H1 (cell line): ENCODE measurements around the gene LITAFD. TPM values are rescaled to one million over a fixed set of nuclear protein-coding genes. Genes with fewer than 3 reads are reported as not detected.

Experiments used
- CTCF ChIA-PET: fragments of 300-600 bp; sonication (Branson Sonifier 250); formaldehyde crosslinking; loops from one replicate; lab custom pipeline; 2021; ENCODE audit not compliant: partially characterized antibody; lab: Charles Lee
- POLR2A ChIA-PET: fragments of 300-600 bp; sonication (Branson Sonifier 250); formaldehyde crosslinking; loops from one replicate; lab custom pipeline; 2021; ENCODE audit warnings: inconsistent platforms; ENCODE audit not compliant: partially characterized antibody; lab: Charles Lee
- DNase-seq, 2 experiments: peaks; one replicate each; pipeline versions ENCODE4 v3.0.0 to v3.0.0-alpha.2; 2010 to 2022; ENCODE audit warnings: low spot score in 2 of 2, low read depth in 1 of 2, mixed read lengths in 1 of 2
- FAIRE-seq: peaks from 2 replicates; lab custom pipeline; 2011; peaks lifted over from hg19 to GRCh38; lab: Jason Lieb, UNC
- H2AFZ ChIP-seq: 2 replicates; pipeline ENCODE4 v1.8.1; 2012; ENCODE audit warnings: low read length, inconsistent platforms
- H2AK5ac ChIP-seq: 2 replicates; pipeline ENCODE4 v1.6.1; 2013; ENCODE audit warnings: low read depth, low read length
- H2BK120ac ChIP-seq: replicated peaks from 2 replicates; pipeline ENCODE3; 2013; ENCODE audit warnings: low read depth, low read length, inconsistent platforms
- H2BK12ac ChIP-seq: 2 replicates; pipeline ENCODE4 v1.6.1; 2013; ENCODE audit warnings: low read depth, low read length
- H2BK15ac ChIP-seq: 2 replicates; pipeline ENCODE4 v1.6.1; 2013; ENCODE audit warnings: low read length
- H2BK20ac ChIP-seq: 2 replicates; pipeline ENCODE4 v1.6.1; 2013; ENCODE audit warnings: low read length
- H2BK5ac ChIP-seq: 2 replicates; pipeline ENCODE4 v1.6.1; 2013; ENCODE audit warnings: low read depth, low read length
- H3K14ac ChIP-seq: 2 replicates; pipeline ENCODE4 v1.6.1; 2013; ENCODE audit warnings: inconsistent platforms; ENCODE audit not compliant: insufficient read length
- H3K18ac ChIP-seq: 2 replicates; pipeline ENCODE4 v1.6.1; 2013; ENCODE audit warnings: low read length; ENCODE audit errors: extremely low read depth
- H3K23ac ChIP-seq: 2 replicates; pipeline ENCODE4 v1.6.1; 2013; ENCODE audit warnings: inconsistent platforms; ENCODE audit not compliant: insufficient read length
- H3K23me2 ChIP-seq: 2 replicates; pipeline ENCODE4 v1.6.1; 2013; ENCODE audit warnings: low read depth, low read length
- H3K27ac ChIP-seq: 2 replicates; pipeline ENCODE4 v1.6.1; 2011; ENCODE audit warnings: low read depth, low read length, inconsistent platforms
- H3K27me3 ChIP-seq, 4 experiments: replicated peaks in 1 of 4; 1 replicate in 1 of 4; 2 replicates in 3 of 4; pipeline versions ENCODE4 v1.6.1 to v1.8.1; 2011 to 2013; ENCODE audit warnings: low read length in 3 of 4, mild to moderate bottlenecking in 3 of 4, inconsistent platforms in 2 of 4, mixed read lengths in 2 of 4, moderate library complexity in 1 of 4; ENCODE audit not compliant: control insufficient read depth in 3 of 4, insufficient read depth in 3 of 4; ENCODE audit errors: extremely low read depth in 1 of 4
- H3K36me3 ChIP-seq, 4 experiments: 2 replicates each; pipeline versions ENCODE4 v1.6.1 to v1.8.1; 2011 to 2013; ENCODE audit warnings: mild to moderate bottlenecking in 4 of 4, low read length in 3 of 4, moderate library complexity in 2 of 4, control low read depth in 1 of 4, inconsistent platforms in 1 of 4; ENCODE audit not compliant: insufficient read depth in 4 of 4, control insufficient read depth in 2 of 4
- H3K4ac ChIP-seq: replicated peaks from 2 replicates; pipeline ENCODE3; 2013; ENCODE audit warnings: low read length, low read depth, mixed read lengths, inconsistent platforms; ENCODE audit not compliant: insufficient read length
- H3K4me1 ChIP-seq, 4 experiments: replicated peaks in 1 of 4; 1 replicate in 1 of 4; 2 replicates in 3 of 4; pipeline versions ENCODE4 v1.6.1 to v1.8.1; 2011 to 2013; ENCODE audit warnings: low read length in 3 of 4, inconsistent platforms in 2 of 4, mixed read lengths in 1 of 4; ENCODE audit not compliant: insufficient read depth in 4 of 4, control insufficient read depth in 3 of 4
- H3K4me2 ChIP-seq, 2 experiments: 2 replicates each; pipeline versions ENCODE4 v1.6.1 to v1.8.1; 2011 to 2013; ENCODE audit warnings: low read depth in 2 of 2, low read length in 2 of 2, control low read depth in 1 of 2, inconsistent platforms in 1 of 2, mild to moderate bottlenecking in 1 of 2; ENCODE audit not compliant: insufficient read depth in 1 of 2
- H3K4me3 ChIP-seq, 4 experiments: fragments of 200-600, 300-600 bp in 1 of 4; sonication (generic), shearing (Covaris generic), sonication (Bioruptor Twin) in 1 of 4; 2 replicates each; pipeline versions ENCODE4 v1.5.1 to v1.8.1; 2011 to 2016; ENCODE audit warnings: low read length in 4 of 4, low read depth in 3 of 4, control low read depth in 2 of 4, inconsistent platforms in 2 of 4, mild to moderate bottlenecking in 2 of 4, mixed read lengths in 1 of 4, moderate library complexity in 1 of 4; ENCODE audit not compliant: insufficient read depth in 2 of 4; ENCODE audit errors: extremely low read depth in 1 of 4
- H3K56ac ChIP-seq: replicated peaks from 2 replicates; pipeline ENCODE3; 2013; ENCODE audit warnings: low read depth, mild to moderate bottlenecking, mixed read lengths, low read length, inconsistent platforms; ENCODE audit not compliant: insufficient read length
- H3K79me1 ChIP-seq: 2 replicates; pipeline ENCODE4 v1.6.1; 2013; ENCODE audit warnings: low read depth, low read length, control low read depth
- H3K79me2 ChIP-seq, 2 experiments: 2 replicates each; pipeline versions ENCODE4 v1.6.1 to v1.8.1; 2012 to 2013; ENCODE audit warnings: low read length in 2 of 2, mild to moderate bottlenecking in 2 of 2, inconsistent platforms in 1 of 2; ENCODE audit not compliant: insufficient read depth in 2 of 2, control insufficient read depth in 1 of 2
- H3K9ac ChIP-seq, 4 experiments: replicated peaks in 1 of 4; 1 replicate in 1 of 4; 2 replicates in 3 of 4; pipeline versions ENCODE4 v1.6.1 to v1.8.1; 2011 to 2013; ENCODE audit warnings: low read depth in 3 of 4, low read length in 3 of 4, control low read depth in 2 of 4, mild to moderate bottlenecking in 2 of 4, moderate library complexity in 2 of 4, inconsistent platforms in 1 of 4; ENCODE audit errors: extremely low read depth in 1 of 4
- H3K9me3 ChIP-seq, 2 experiments: 2 replicates each; pipeline versions ENCODE4 v1.6.1 to v1.8.1; 2012 to 2013; ENCODE audit warnings: mild to moderate bottlenecking in 2 of 2, moderate library complexity in 2 of 2, control low read depth in 1 of 2, inconsistent platforms in 1 of 2, low read depth in 1 of 2, low read length in 1 of 2, mixed read lengths in 1 of 2; ENCODE audit not compliant: insufficient read depth in 2 of 2
- H4K20me1 ChIP-seq, 2 experiments: replicated peaks in 1 of 2; 2 replicates each; pipeline versions ENCODE3 to v1.8.1; 2011 to 2013; ENCODE audit warnings: inconsistent platforms in 2 of 2, low read length in 2 of 2, mild to moderate bottlenecking in 1 of 2; ENCODE audit not compliant: insufficient read depth in 2 of 2, control insufficient read depth in 1 of 2
- H4K5ac ChIP-seq: 2 replicates; pipeline ENCODE4 v1.6.1; 2013; ENCODE audit warnings: low read length, low read depth, mixed read lengths, inconsistent platforms; ENCODE audit not compliant: insufficient read length
- H4K8ac ChIP-seq: 2 replicates; pipeline ENCODE4 v1.8.0; 2013; ENCODE audit warnings: mild to moderate bottlenecking, moderate library complexity, low read length, inconsistent platforms; ENCODE audit not compliant: insufficient read depth; ENCODE audit errors: extremely low read depth
- H4K91ac ChIP-seq: replicated peaks from 2 replicates; pipeline ENCODE3; 2013; ENCODE audit warnings: low read length, mixed read lengths, inconsistent platforms; ENCODE audit not compliant: insufficient read length
- BRCA1 ChIP-seq: IDR thresholded peaks from 2 replicates; pipeline ENCODE4 v1.6.1; 2012; ENCODE audit warnings: low read depth, low read length, improper control_type of control experiment
- FOSL1 ChIP-seq: IDR thresholded peaks from 2 replicates; pipeline ENCODE4 v1.6.1; 2011; ENCODE audit warnings: mild to moderate bottlenecking, low read depth, low read length, moderate library complexity; ENCODE audit not compliant: insufficient read depth
- KDM1A ChIP-seq: fragments of 200-600, 300-600 bp; sonication (generic); IDR thresholded peaks from 2 replicates; pipeline ENCODE4 v1.7.1; 2016; ENCODE audit warnings: mild to moderate bottlenecking, low read length, borderline replicate concordance
- SIN3A ChIP-seq, 2 experiments: IDR thresholded peaks in 1 of 2; conservative IDR thresholded peaks in 1 of 2; 2 replicates each; pipeline ENCODE4 v1.6.1; 2011 to 2012; ENCODE audit warnings: low read length in 2 of 2, improper control_type of control experiment in 1 of 2, low read depth in 1 of 2, mild to moderate bottlenecking in 1 of 2
- SP4 ChIP-seq: IDR thresholded peaks from 2 replicates; pipeline ENCODE4 v1.6.1; 2012; ENCODE audit warnings: low read length, inconsistent platforms
- WGBS, 2 experiments: shearing (Covaris generic) in 1 of 2; methylation state at CpG; one replicate each; pipeline versions ENCODE4 v1.1.6 to v1.1.7; 2013 to 2015; ENCODE audit warnings: low lambda C conversion rate in 2 of 2, mixed read lengths in 2 of 2, inconsistent platforms in 1 of 2, low coverage in 1 of 2, missing lambda C conversion rate in 1 of 2; ENCODE audit not compliant: insufficient replicate concordance in 2 of 2, insufficient coverage in 1 of 2, insufficient read length in 1 of 2; ENCODE audit errors: extremely low coverage in 1 of 2, missing lambda C conversion rate in 1 of 2; 5-methylcytosine and 5-hydroxymethylcytosine counted together
- polyA plus RNA-seq, 7 experiments: library from polyadenylated mRNA; depleted of rRNA in 3 of 7; stranded (reverse) in 5 of 7; unstranded in 2 of 7; fragments of >200 nt in 5 of 7; fragments of 200-250 nt in 2 of 7; gene quantifications; 1 replicate in 5 of 7; 2 replicates in 1 of 7; 4 replicates in 1 of 7; pipeline versions ENCODE4 v1.2.1 to v1.2.3, GENCODE V29; 2011 to 2013; ENCODE audit warnings: missing spikeins in 2 of 7, mixed read lengths in 2 of 7
- total RNA-seq: library from RNA; stranded (reverse); fragmentation: NEBNext Ultra II Directional; extraction: Animal tissue kit (Norgen Biotek cat#: 25700); gene quantifications from 2 replicates; pipeline ENCODE4 v1.2.1, GENCODE V29; 2021

LITAFD gene
- total and polyA plus RNA-seq, 2 of the 8 experiments (the other 6 are each of a cell fraction or from before 2014, with no cell fraction given) = not detected

DNA sequence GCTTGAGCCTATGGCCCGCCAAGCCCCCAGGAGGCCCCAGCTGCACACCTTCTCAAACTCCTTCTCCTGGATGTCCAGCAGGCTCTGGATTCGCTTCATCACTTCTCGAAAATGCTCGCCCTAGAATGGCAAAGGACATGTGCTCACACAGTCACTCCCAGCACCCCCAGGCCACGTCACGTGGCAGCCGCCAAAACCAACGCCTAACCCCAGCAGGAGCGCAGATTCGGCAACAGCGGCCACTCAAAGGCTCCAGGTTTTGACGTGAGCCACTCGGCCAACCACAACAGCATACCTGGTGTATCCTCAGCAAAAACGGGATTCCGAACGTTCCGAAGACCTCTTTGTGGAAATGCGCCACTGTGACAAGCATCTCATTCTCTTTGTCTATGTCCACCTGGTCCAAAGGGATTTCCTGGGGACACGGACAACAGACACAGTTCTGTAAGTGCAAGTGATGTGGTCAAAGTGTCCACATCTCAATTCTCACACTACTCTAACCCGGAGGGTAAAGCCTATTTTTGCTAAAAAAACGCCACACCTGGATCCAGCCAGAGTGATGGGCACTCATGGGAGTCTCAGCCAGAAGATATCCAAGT, 12.7 kb downstream of the LITAFD start:
- no peak overlapping the region for H3K14ac ChIP-seq
- H2BK5ac ChIP-seq = no peak overlapping the region
- H4K20me1 ChIP-seq = peaks cover 0 to 9% of the 10 kb centered on the region in 2 experiments
- H3K23ac ChIP-seq = no peak overlapping the region
- H3K27ac ChIP-seq = no peak overlapping the region
- no peak overlapping the region for H3K4me2 ChIP-seq
- FAIRE-seq (no peak), DNase-seq (no peak)
- no peak overlapping the region for H3K4ac ChIP-seq
- H3K9ac ChIP-seq = no peak overlapping the region
- H2BK20ac ChIP-seq = no peak overlapping the region
- no peak overlapping the region for H2BK120ac ChIP-seq
- no peak overlapping the region for H3K4me3 ChIP-seq
- no peak overlapping the region for H2AFZ ChIP-seq
- TF ChIP-seq BRCA1 = no peak
- TF ChIP-seq SIN3A (conservative IDR thresholded peaks at IDR 0.05 in 1 of 2, IDR thresholded peaks at IDR 0.05 in 1 of 2; ENCODE audit: low read depth in 1 of 2, low read length in 2 of 2) = no peak
- no peak for TF ChIP-seq KDM1A
- TF ChIP-seq FOSL1 = no peak
- no peak for TF ChIP-seq SP4
- no peaks in the 10 kb centered on the region for H3K23me2 ChIP-seq
- no peak overlapping the region for H2AK5ac ChIP-seq
- H3K27me3 ChIP-seq = no peaks in the 10 kb centered on the region
- peaks cover 54 to 89% (median 69%) of the 10 kb centered on the region in 4 experiments for H3K36me3 ChIP-seq
- H3K79me1 ChIP-seq = no peaks in the 10 kb centered on the region
- H2BK15ac ChIP-seq = no peak overlapping the region
- POLR2A ChIA-PET = interaction anchor here (0.7 to 0.8 kb wide), 2 partner anchors 25 to 336 kb away, joined by 3 to 6 read pairs; no protein-coding TSS in a partner anchor
- no peaks in the 10 kb centered on the region; a peak in 2 of 7 replicates for H3K4me1 ChIP-seq
- H4K5ac ChIP-seq = no peak overlapping the region
- WGBS, 2 experiments = 94% methylated on average over 21 of the region's 21 CpGs; no CpG with 5 or more reads in 1 of the 2 experiments
- H3K9me3 ChIP-seq = no peaks in the 10 kb centered on the region
- no peak overlapping the region for H4K8ac ChIP-seq
- H4K91ac ChIP-seq = no peak overlapping the region
- no peak overlapping the region for H3K18ac ChIP-seq
- CTCF ChIA-PET = interaction anchor here (0.6 to 1.2 kb wide), 7 partner anchors 14 to 318 kb away, joined by 3 to 5 read pairs (median 3); no protein-coding TSS in a partner anchor
- H3K79me2 ChIP-seq = no peaks in the 10 kb centered on the region
- H2BK12ac ChIP-seq = no peak overlapping the region
- H3K56ac ChIP-seq = no peak overlapping the region
